GM12878 (cell line): Measurements from ENCODE around the gene TMPRSS13. TPM values are rescaled to one million over a fixed set of nuclear protein-coding genes. Genes with fewer than 3 reads are reported as not detected.

Source experiments
- ATAC-seq: fragments of 200-7000 bp; cut with Tn5 transposase; 3 replicates; pipeline ENCODE4 v1.9.1; 2020; ENCODE audit warnings: mild to moderate bottlenecking, moderate library complexity
- BruUV-seq: library from RNA; stranded (reverse); fragments of 400-500 nt; replicated peaks from 2 replicates; lab custom pipeline; 2021; lab: Mats Ljungman, UMichigan
- CTCF ChIA-PET: fragments of 300-600 bp; sonication (Branson Sonifier 250); formaldehyde crosslinking; extraction: SDS; loops from one replicate; lab custom pipeline; 2021; ENCODE audit warnings: inconsistent platforms; lab: Yijun Ruan, JAX
- POLR2A ChIA-PET: fragments of 350-600 bp; formaldehyde crosslinking; extraction: SDS; loops from one replicate; lab custom pipeline; 2021; ENCODE audit warnings: inconsistent platforms; lab: Charles Lee
- RAD21 ChIA-PET: fragments of 300-600 bp; sonication (Branson Sonifier 250); formaldehyde crosslinking; loops from one replicate; lab custom pipeline; 2023; ENCODE audit warnings: antibody characterized with exemption; ENCODE audit not compliant: unreplicated experiment; lab: Charles Lee
- SMC1A ChIA-PET: fragments of 300-600 bp; sonication (Branson Sonifier 250); formaldehyde crosslinking; loops from one replicate; lab custom pipeline; 2023; ENCODE audit not compliant: unreplicated experiment, uncharacterized antibody; lab: Charles Lee
- DNase-seq: peaks from one replicate; pipeline ENCODE4 v3.0.0-alpha.2; 2011; ENCODE audit warnings: low read depth, low spot score
- FAIRE-seq: peaks from 3 replicates; lab custom pipeline; 2011; peaks lifted over from hg19 to GRCh38; lab: Jason Lieb, UNC
- H2AFZ ChIP-seq: 2 replicates; pipeline ENCODE4 v1.6.0; 2011; ENCODE audit warnings: low read depth, low read length, control low read depth; ENCODE audit not compliant: control insufficient read depth
- H3K27ac ChIP-seq: 2 replicates; pipeline ENCODE4 v1.5.1; 2011; ENCODE audit warnings: control low read depth; ENCODE audit not compliant: control insufficient read depth, insufficient read depth
- H3K27me3 ChIP-seq, 2 experiments: replicated peaks in 1 of 2; 2 replicates each; pipeline versions ENCODE4 v1.6.0 to v1.6.1; 2011; ENCODE audit warnings: low read length in 1 of 2; ENCODE audit not compliant: control insufficient read depth in 2 of 2, insufficient read depth in 2 of 2
- H3K36me3 ChIP-seq, 2 experiments: 2 replicates each; pipeline ENCODE4 v1.5.1; 2011; ENCODE audit warnings: low read length in 1 of 2; ENCODE audit not compliant: control insufficient read depth in 2 of 2, insufficient read depth in 2 of 2
- H3K4me1 ChIP-seq: 2 replicates; pipeline ENCODE4 v1.6.1; 2011; ENCODE audit warnings: mild to moderate bottlenecking, low read length, moderate library complexity, mixed read lengths; ENCODE audit not compliant: control insufficient read depth, insufficient read depth
- H3K4me2 ChIP-seq: 2 replicates; pipeline ENCODE4 v1.6.0; 2011; ENCODE audit warnings: control low read depth; ENCODE audit not compliant: control insufficient read depth, insufficient read depth
- H3K4me3 ChIP-seq: fragments of 200-600 bp; sonication (generic); 2 replicates; pipeline ENCODE4 v1.5.1; 2016
- H3K79me2 ChIP-seq: 2 replicates; pipeline ENCODE4 v1.6.0; 2011; ENCODE audit warnings: low read length; ENCODE audit not compliant: control insufficient read depth, insufficient read depth
- H3K9ac ChIP-seq: 2 replicates; pipeline ENCODE4 v1.8.0; 2011; ENCODE audit warnings: low read length, control low read depth, mixed read lengths; ENCODE audit not compliant: control insufficient read depth, insufficient read depth
- H3K9me3 ChIP-seq: replicated peaks from 3 replicates; pipeline ENCODE4 v1.5.1; 2011; ENCODE audit warnings: mild to moderate bottlenecking, low read length; ENCODE audit not compliant: control insufficient read depth, insufficient read depth
- H4K20me1 ChIP-seq: 2 replicates; pipeline ENCODE4 v1.6.0; 2011; ENCODE audit not compliant: control insufficient read depth, insufficient read depth
- ATF7 ChIP-seq: fragments of 450-650 bp; IDR thresholded peaks from 2 replicates; pipeline ENCODE4 v1.6.1; 2016; ENCODE audit warnings: low read depth, mild to moderate bottlenecking
- CHD2 ChIP-seq: IDR thresholded peaks from 2 replicates; pipeline ENCODE4 v1.6.1; 2011; ENCODE audit warnings: low read depth, low read length, improper control_type of control experiment, borderline replicate concordance
- CHD4 ChIP-seq: fragments of 200-600 bp; sonication (generic); IDR thresholded peaks from 2 replicates; pipeline ENCODE4 v1.6.1; 2016; ENCODE audit warnings: mild to moderate bottlenecking
- IKZF1 ChIP-seq: fragments of 450-650 bp; conservative IDR thresholded peaks from 2 replicates; pipeline ENCODE4 v1.6.1; 2017; ENCODE audit warnings: antibody characterized with exemption, mild to moderate bottlenecking
- IKZF2 ChIP-seq, 2 experiments: fragments of 450-650 bp; IDR thresholded peaks; 2 replicates each; pipeline ENCODE4 v1.6.1; 2017; ENCODE audit warnings: mild to moderate bottlenecking in 2 of 2, moderate library complexity in 2 of 2
- NR2F1 ChIP-seq: fragments of 450-650 bp; conservative IDR thresholded peaks from 2 replicates; pipeline ENCODE4 v1.6.1; 2017; ENCODE audit warnings: mild to moderate bottlenecking
- RUNX3 ChIP-seq: IDR thresholded peaks from 2 replicates; pipeline ENCODE4 v1.6.1; 2012; ENCODE audit warnings: low read length, inconsistent platforms
- SMARCA5 ChIP-seq: fragments of 450-650 bp; IDR thresholded peaks from 2 replicates; pipeline ENCODE4 v1.6.1; 2017; ENCODE audit warnings: mild to moderate bottlenecking
- TBL1XR1 ChIP-seq: IDR thresholded peaks from 2 replicates; pipeline ENCODE4 v1.6.1; 2012; ENCODE audit warnings: low read depth, low read length, improper control_type of control experiment
- TCF7 ChIP-seq: IDR thresholded peaks from 2 replicates; pipeline ENCODE4 v1.6.1; 2014; ENCODE audit warnings: antibody characterized with exemption, borderline replicate concordance
- WGBS: methylation state at CpG from one replicate; pipeline ENCODE4 v1.1.6; 2016; ENCODE audit warnings: low lambda C conversion rate; ENCODE audit not compliant: insufficient replicate concordance, insufficient coverage; ENCODE audit errors: missing lambda C conversion rate; 5-methylcytosine and 5-hydroxymethylcytosine counted together
- in situ Hi-C: fragments of 300-500 bp; cut with MboI; formaldehyde crosslinking; loops from 9 replicates; pipeline ENCODE4 v1.14.3; 2018; ENCODE audit warnings: mixed read lengths
- intact Hi-C: fragments of 100-400 bp; cut with micrococcal nuclease; formaldehyde crosslinking; loops from one replicate; pipeline ENCODE4 v1.14.2; 2022; ENCODE audit not compliant: unreplicated experiment
- polyA plus RNA-seq, 11 experiments: library from polyadenylated mRNA; depleted of rRNA in 4 of 11; unstranded in 6 of 11; stranded (reverse) in 5 of 11; fragments of >200 nt; fragmentation: Nextera tagmentation in 4 of 11; fragmentation: Illumina TruSeq in 1 of 11; extraction: Ambion mirVana in 4 of 11; extraction: Trizol in 1 of 11; gene quantifications; 1 replicate in 1 of 11; 2 replicates in 10 of 11; pipeline versions ENCODE4 v1.2.1 to v1.2.3, GENCODE V29; 2011 to 2016; ENCODE audit warnings: inconsistent platforms in 2 of 11, missing spikeins in 2 of 11, low read depth in 1 of 11
- total RNA-seq, 4 experiments: library from RNA; depleted of rRNA in 3 of 4; stranded (reverse); fragments of >200 nt in 3 of 4; fragmentation: Illumina TruSeq in 1 of 4; extraction: Trizol in 1 of 4; gene quantifications; 2 replicates each; pipeline versions ENCODE4 v1.2.1 to v1.2.3, GENCODE V29; 2013 to 2021
- TF ChIP-seq, protein P1 (sequence below): IDR thresholded peaks from 2 replicates; pipeline ENCODE4 v1.6.1; 2011; ENCODE audit warnings: borderline replicate concordance, low read depth, mild to moderate bottlenecking, moderate library complexity, mixed read lengths, low read length; ENCODE audit not compliant: insufficient read depth; ENCODE audit errors: extremely low read length

TMPRSS13 gene
- total and polyA plus RNA-seq, 10 of the 15 experiments (the other 5 are each of a cell fraction or from before 2014, with no cell fraction given), result 0.05 to 0.50 (median 0.26) TPM; not detected in 2

GRCh38 chr11:117944554-117944953, 15.4 kb upstream of the TMPRSS13 start:
- POLR2A ChIA-PET, result interaction anchor here (0.7 to 2.2 kb wide), 9 partner anchors 8 to 130 kb away, joined by 3 to 7 read pairs (median 4); partner anchors contain the start of gene IL10RA

DNA sequence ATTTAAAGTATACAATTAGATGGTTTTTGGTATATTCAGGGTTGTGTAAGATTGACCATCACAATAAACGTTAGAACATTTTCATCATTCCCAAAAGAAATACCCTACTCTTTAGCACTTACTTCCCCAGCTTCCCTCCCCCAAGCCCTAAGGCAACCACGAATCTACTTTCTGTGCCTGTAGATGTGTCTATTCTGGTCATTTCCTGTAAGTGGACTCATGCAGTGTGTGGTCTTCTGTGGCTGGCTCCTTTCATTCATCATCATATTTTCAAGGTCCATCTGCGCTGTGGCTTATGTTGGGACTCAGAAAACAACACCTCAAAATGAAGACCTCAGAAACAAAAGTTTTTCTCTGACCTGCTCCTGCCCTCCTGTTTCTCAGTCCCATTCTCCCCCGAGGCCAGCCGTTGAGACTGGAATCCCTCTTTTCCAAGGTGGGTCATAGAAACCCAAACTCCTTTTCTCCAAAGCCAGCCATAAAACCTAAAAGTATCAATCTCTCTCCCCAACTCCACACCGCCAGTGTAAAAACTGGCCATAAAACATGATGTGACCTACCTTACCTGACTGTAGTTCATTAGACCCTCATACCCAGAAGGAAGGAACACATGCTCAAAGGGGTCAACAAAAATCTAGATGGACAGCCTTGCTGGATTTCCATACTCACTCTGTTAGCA, 12.9 kb upstream of the TMPRSS13 start:
- Histone ChIP-seq H3K4me3 (no peak overlapping the region), H3K36me3 (no peaks in the 10 kb centered on the region)
- TF ChIP-seq, protein P1, sequence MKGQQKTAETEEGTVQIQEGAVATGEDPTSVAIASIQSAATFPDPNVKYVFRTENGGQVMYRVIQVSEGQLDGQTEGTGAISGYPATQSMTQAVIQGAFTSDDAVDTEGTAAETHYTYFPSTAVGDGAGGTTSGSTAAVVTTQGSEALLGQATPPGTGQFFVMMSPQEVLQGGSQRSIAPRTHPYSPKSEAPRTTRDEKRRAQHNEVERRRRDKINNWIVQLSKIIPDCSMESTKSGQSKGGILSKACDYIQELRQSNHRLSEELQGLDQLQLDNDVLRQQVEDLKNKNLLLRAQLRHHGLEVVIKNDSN, result no peak
- TF ChIP-seq IKZF2 (IDR thresholded peaks at IDR 0.05) (peak in 1 of 2 experiments; percentile 17; a peak in 1 of 4 replicates), TCF7 (no peak), RUNX3 (peak; percentile 30; the same call in 1 of the 2 replicates)
- TF ChIP-seq, all 136 proteins: peak for 2
- no TSS peak for BruUV-seq
- peaks cover 26% of the 10 kb centered on the region for H3K4me1 ChIP-seq
- H3K27ac ChIP-seq, result no peak overlapping the region
- ChIA-PET SMC1A (interaction anchor here (0.8 to 14.9 kb wide), 11 partner anchors 8 to 126 kb away, joined by 3 to 295 read pairs (median 4); partner anchors contain the start of gene TMPRSS13), CTCF (interaction anchor here (0.9 to 13.1 kb wide), 8 partner anchors 10 to 121 kb away, joined by 3 to 503 read pairs (median 4); partner anchors contain the start of gene FXYD2), RAD21 (interaction anchor here (1.0 to 10.6 kb wide), 3 partner anchors 10 to 117 kb away, joined by 3 to 393 read pairs (median 7); partner anchors contain the start of gene FXYD2), POLR2A (interaction anchor here (1.1 to 1.5 kb wide), 3 partner anchors 11 to 127 kb away, joined by 3 to 4 read pairs (median 3); no protein-coding TSS in a partner anchor)
- H4K20me1 ChIP-seq, result no peaks in the 10 kb centered on the region
- no peak overlapping the region for H2AFZ ChIP-seq
- H3K27me3 ChIP-seq, result no peaks in the 10 kb centered on the region
- H3K9ac ChIP-seq, result no peak overlapping the region
- FAIRE-seq (no peak), DNase-seq (no peak), ATAC-seq (no peak)
- no peaks in the 10 kb centered on the region for H3K9me3 ChIP-seq
- intact Hi-C loops, result no loop called here
- no peaks in the 10 kb centered on the region for H3K79me2 ChIP-seq
- WGBS, result 59% methylated on average over 6 of the region's 6 CpGs
- in situ Hi-C loops, result no loop called here
- H3K4me2 ChIP-seq, result no peak overlapping the region

More at GRCh38 chr11:117944554-117944953, 15.4 kb upstream of the TMPRSS13 start:
- 0 out of 2 replicates have a peak, but pooled peaks have one; percentile 13 for TF ChIP-seq NR2F1
- TF ChIP-seq SMARCA5, result no peak
- TF ChIP-seq CHD2, result no peak
- TF ChIP-seq ATF7, result peak; percentile 82
- TF ChIP-seq CHD4, result no peak
- no peak for TF ChIP-seq TBL1XR1
- TF ChIP-seq IKZF1, result 0 out of 2 replicates have a peak, but pooled peaks have one; percentile 1
- in situ Hi-C loops, result no loop called here
- H3K4me2 ChIP-seq, result peak overlapping the region; percentile 43; the same call in 1 of the 2 replicates
- H3K4me3 ChIP-seq, result no peak overlapping the region
- peaks cover 24% of the 10 kb centered on the region for H3K4me1 ChIP-seq
- no peaks in the 10 kb centered on the region for H3K36me3 ChIP-seq
- intact Hi-C loops, result no loop called here
- H3K9ac ChIP-seq, result no peak overlapping the region
- H3K79me2 ChIP-seq, result no peaks in the 10 kb centered on the region
- no peaks in the 10 kb centered on the region for H4K20me1 ChIP-seq
- ATAC-seq (peak; percentile 56), DNase-seq (no peak), FAIRE-seq (no peak)
- peak overlapping the region; percentile 37 for H2AFZ ChIP-seq
- no TSS peak for BruUV-seq
- 43% methylated on average over 5 of the region's 5 CpGs for WGBS
- ChIA-PET CTCF (interaction anchor here (1.2 to 13.1 kb wide), 16 partner anchors 8 to 142 kb away, joined by 3 to 503 read pairs (median 54); partner anchors contain the start of genes FXYD2, IL10RA and TMPRSS13), RAD21 (interaction anchor here (0.8 to 10.6 kb wide), 11 partner anchors 10 to 136 kb away, joined by 3 to 393 read pairs (median 55); partner anchors contain the start of genes FXYD2 and IL10RA), SMC1A (interaction anchor here (0.7 to 14.9 kb wide), 19 partner anchors 9 to 952 kb away, joined by 3 to 295 read pairs (median 5); partner anchors contain the start of genes FXYD2 and TMPRSS13)
- peak overlapping the region; percentile 73 for H3K27ac ChIP-seq
- H3K27me3 ChIP-seq, result no peaks in the 10 kb centered on the region
- H3K9me3 ChIP-seq, result no peaks in the 10 kb centered on the region
